HepG2 (cell line): ENCODE data around the gene GJD3. TPM values are rescaled to one million over a fixed set of nuclear protein-coding genes. Genes with fewer than 3 reads are reported as not detected.

Experiments used
- EHMT2 ChIP-seq: fragments of 200-600 bp; sonication (generic); IDR thresholded peaks from 2 replicates; pipeline ENCODE4 v1.7.0; 2017; ENCODE audit warnings: antibody characterized with exemption, low read depth, low read length, borderline replicate concordance
- ELF1 ChIP-seq: sonication (generic); formaldehyde crosslinking; IDR thresholded peaks from 2 replicates; pipeline ENCODE4 v1.4.0; 2020; ENCODE audit warnings: missing genetic modification reagents
- ELF3 ChIP-seq: IDR thresholded peaks from 2 replicates; pipeline ENCODE4 v1.6.1; 2016; ENCODE audit warnings: missing genetic modification reagents, missing compliant biosample characterization
- GFI1 ChIP-seq: sonication (generic); formaldehyde crosslinking; IDR thresholded peaks from 2 replicates; pipeline ENCODE4 v1.5.0; 2020; ENCODE audit warnings: missing genetic modification reagents, mild to moderate bottlenecking, borderline replicate concordance
- GLMP ChIP-seq: sonication (generic); formaldehyde crosslinking; IDR thresholded peaks from 2 replicates; pipeline ENCODE4 v1.9.0; 2021; ENCODE audit warnings: missing genetic modification reagents, mild to moderate bottlenecking, borderline replicate concordance
- KDM3A ChIP-seq: IDR thresholded peaks from 2 replicates; pipeline ENCODE4 v1.6.1; 2018; ENCODE audit warnings: low read depth, missing compliant biosample characterization
- MXI1 ChIP-seq: IDR thresholded peaks from 3 replicates; pipeline ENCODE4 v1.6.1; 2012; ENCODE audit warnings: low read depth, low read length, inconsistent platforms, borderline replicate concordance
- RCOR2 ChIP-seq: IDR thresholded peaks from 2 replicates; pipeline ENCODE4 v1.6.1; 2016; ENCODE audit warnings: missing biosample characterization, missing genetic modification reagents
- SALL1 ChIP-seq: sonication (generic); formaldehyde crosslinking; IDR thresholded peaks from 2 replicates; pipeline ENCODE4 v1.8.0; 2022; ENCODE audit warnings: mild to moderate bottlenecking, missing genetic modification reagents
- SKIL ChIP-seq: sonication (generic); formaldehyde crosslinking; IDR thresholded peaks from 2 replicates; pipeline ENCODE4 v1.8.0; 2022; ENCODE audit warnings: missing genetic modification reagents, mild to moderate bottlenecking, moderate library complexity, borderline replicate concordance
- SMC3 ChIP-seq: IDR thresholded peaks from 2 replicates; pipeline ENCODE4 v1.6.1; 2011; ENCODE audit warnings: low read length, improper control_type of control experiment
- U2AF1 ChIP-seq: fragments of 200-400 bp; formaldehyde crosslinking; optimal IDR thresholded peaks from 2 replicates; pipeline ENCODE3; 2017; ENCODE audit warnings: mild to moderate bottlenecking, low read depth, low read length
- YEATS2 ChIP-seq: sonication (generic); formaldehyde crosslinking; IDR thresholded peaks from 2 replicates; pipeline ENCODE4 v1.4.0; 2020; ENCODE audit warnings: missing genetic modification reagents, borderline replicate concordance
- ZFP82 ChIP-seq: sonication (generic); formaldehyde crosslinking; IDR thresholded peaks from 2 replicates; pipeline ENCODE4 v1.5.1; 2020; ENCODE audit warnings: mild to moderate bottlenecking, missing genetic modification reagents, borderline replicate concordance
- ZHX2 ChIP-seq, 2 experiments: sonication (generic) in 1 of 2; formaldehyde crosslinking in 1 of 2; IDR thresholded peaks; 2 replicates each; pipeline versions ENCODE4 v1.6.1 to v1.9.0; 2014 to 2022; ENCODE audit warnings: antibody characterized with exemption in 1 of 2, borderline replicate concordance in 1 of 2, inconsistent platforms in 1 of 2, low read depth in 1 of 2, missing genetic modification reagents in 1 of 2
- ZSCAN9 ChIP-seq: IDR thresholded peaks from 2 replicates; pipeline ENCODE4 v1.6.1; 2016; ENCODE audit warnings: borderline replicate concordance
- ZUFSP ChIP-seq: sonication (generic); formaldehyde crosslinking; IDR thresholded peaks from 2 replicates; pipeline ENCODE4 v1.9.0; 2021; ENCODE audit warnings: missing genetic modification reagents, mild to moderate bottlenecking, borderline replicate concordance
- polyA plus RNA-seq, 8 experiments: library from polyadenylated mRNA; depleted of rRNA in 3 of 8; stranded (reverse) in 7 of 8; unstranded in 1 of 8; fragments of >200 nt; fragmentation: Illumina TruSeq in 4 of 8; extraction: Trizol in 4 of 8; gene quantifications; 2 replicates each; pipeline versions ENCODE4 v1.2.1 to v1.2.3, GENCODE V29; 2011 to 2016; ENCODE audit warnings: low read depth in 4 of 8, missing spikeins in 1 of 8, mixed read lengths in 1 of 8; ENCODE audit not compliant: insufficient read depth in 1 of 8
- total RNA-seq, 5 experiments: library from RNA; depleted of rRNA; stranded (reverse); fragments of >200 nt; fragmentation: Illumina TruSeq; extraction: Trizol; gene quantifications; 2 replicates each; pipeline ENCODE4 v1.2.3, GENCODE V29; 2016; ENCODE audit warnings: low read depth in 1 of 5

The GJD3 gene
- total and polyA plus RNA-seq, 2 of the 13 experiments (the other 11 are each of a cell fraction or from before 2014, with no cell fraction given): not detected

- no peak; the same call in 1 of the 2 replicates for TF ChIP-seq RCOR2 (CRISPR knock-in tag)
- 0 out of 2 replicates have a peak, but pooled peaks have one; percentile 15 for TF ChIP-seq ZFP82 (CRISPR knock-in tag)
- no peak for TF ChIP-seq EHMT2
- TF ChIP-seq SALL1: peak; percentile 62
- TF ChIP-seq U2AF1: no peak
- TF ChIP-seq GFI1 (CRISPR knock-in tag): peak; percentile 91
- TF ChIP-seq ZHX2 (IDR thresholded peaks at IDR 0.05; ENCODE audit: low read depth): no peak
- TF ChIP-seq ZHX2 (CRISPR knock-in tag; IDR thresholded peaks at IDR 0.05; ENCODE audit: borderline replicate concordance): 0 out of 2 replicates have a peak, but pooled peaks have one; percentile 49
- TF ChIP-seq ZUFSP (CRISPR knock-in tag): no peak
- no peak for TF ChIP-seq SMC3
- 0 out of 2 replicates have a peak, but pooled peaks have one; percentile 16 for TF ChIP-seq ELF1 (CRISPR knock-in tag)
- TF ChIP-seq GLMP (CRISPR knock-in tag): no peak
- TF ChIP-seq ZSCAN9 (CRISPR knock-in tag): peak; percentile 50; the same call in 1 of the 2 replicates
- TF ChIP-seq SKIL (CRISPR knock-in tag): no peak
- peak; percentile 41; the same call in 1 of the 2 replicates for TF ChIP-seq ELF3 (CRISPR knock-in tag)
- peak; percentile 54; the same call in 1 of the 2 replicates for TF ChIP-seq YEATS2 (CRISPR knock-in tag)
- TF ChIP-seq KDM3A (CRISPR knock-in tag): 0 out of 2 replicates have a peak, but pooled peaks have one; percentile 11
- TF ChIP-seq MXI1: peak; percentile 52; the same call in 1 of the 3 replicates
Observed at GRCh38 chr17:40316571-40317344, 47.8 kb downstream of the GJD3 start (continued).
